ENCODE results near the gene NR6A1.

DNA sequence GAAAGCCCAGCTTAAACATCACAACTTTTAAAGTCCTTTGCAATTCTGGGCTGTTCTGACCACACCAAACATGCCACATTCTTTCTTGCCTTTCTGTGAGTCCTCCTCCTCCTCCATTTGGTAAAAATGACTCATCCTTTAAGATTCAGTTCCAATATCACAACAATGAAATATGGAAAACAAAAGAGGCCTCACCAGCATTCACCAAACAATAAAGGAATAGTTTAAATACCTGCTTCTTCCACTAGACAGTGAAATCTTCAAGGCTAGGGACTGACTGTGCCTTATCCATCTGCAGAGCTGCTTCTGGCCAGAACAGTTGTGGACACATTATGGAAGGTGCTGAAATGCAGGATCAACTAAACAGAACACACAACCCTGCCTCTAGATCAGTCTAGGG is 36.0 kb downstream of the NR6A1 start:
- TF ChIP-seq, protein P1, sequence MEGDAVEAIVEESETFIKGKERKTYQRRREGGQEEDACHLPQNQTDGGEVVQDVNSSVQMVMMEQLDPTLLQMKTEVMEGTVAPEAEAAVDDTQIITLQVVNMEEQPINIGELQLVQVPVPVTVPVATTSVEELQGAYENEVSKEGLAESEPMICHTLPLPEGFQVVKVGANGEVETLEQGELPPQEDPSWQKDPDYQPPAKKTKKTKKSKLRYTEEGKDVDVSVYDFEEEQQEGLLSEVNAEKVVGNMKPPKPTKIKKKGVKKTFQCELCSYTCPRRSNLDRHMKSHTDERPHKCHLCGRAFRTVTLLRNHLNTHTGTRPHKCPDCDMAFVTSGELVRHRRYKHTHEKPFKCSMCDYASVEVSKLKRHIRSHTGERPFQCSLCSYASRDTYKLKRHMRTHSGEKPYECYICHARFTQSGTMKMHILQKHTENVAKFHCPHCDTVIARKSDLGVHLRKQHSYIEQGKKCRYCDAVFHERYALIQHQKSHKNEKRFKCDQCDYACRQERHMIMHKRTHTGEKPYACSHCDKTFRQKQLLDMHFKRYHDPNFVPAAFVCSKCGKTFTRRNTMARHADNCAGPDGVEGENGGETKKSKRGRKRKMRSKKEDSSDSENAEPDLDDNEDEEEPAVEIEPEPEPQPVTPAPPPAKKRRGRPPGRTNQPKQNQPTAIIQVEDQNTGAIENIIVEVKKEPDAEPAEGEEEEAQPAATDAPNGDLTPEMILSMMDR (IDR thresholded peaks at IDR 0.05; ENCODE audit: insufficient read depth, low read length, poor library complexity, severe bottlenecking): no peak
- no peak for TF ChIP-seq EZH2phosphoT487 (conservative IDR thresholded peaks at IDR 0.05; ENCODE audit: low read length)
